NK-92 (cell line): ENCODE data around the gene MAP1LC3A.

Source experiments
- DNase-seq: peaks from one replicate; lab custom pipeline; 2025; ENCODE audit not compliant: unreplicated experiment; lab: John Stamatoyannopoulos, UW

Gene MAP1LC3A

DNA sequence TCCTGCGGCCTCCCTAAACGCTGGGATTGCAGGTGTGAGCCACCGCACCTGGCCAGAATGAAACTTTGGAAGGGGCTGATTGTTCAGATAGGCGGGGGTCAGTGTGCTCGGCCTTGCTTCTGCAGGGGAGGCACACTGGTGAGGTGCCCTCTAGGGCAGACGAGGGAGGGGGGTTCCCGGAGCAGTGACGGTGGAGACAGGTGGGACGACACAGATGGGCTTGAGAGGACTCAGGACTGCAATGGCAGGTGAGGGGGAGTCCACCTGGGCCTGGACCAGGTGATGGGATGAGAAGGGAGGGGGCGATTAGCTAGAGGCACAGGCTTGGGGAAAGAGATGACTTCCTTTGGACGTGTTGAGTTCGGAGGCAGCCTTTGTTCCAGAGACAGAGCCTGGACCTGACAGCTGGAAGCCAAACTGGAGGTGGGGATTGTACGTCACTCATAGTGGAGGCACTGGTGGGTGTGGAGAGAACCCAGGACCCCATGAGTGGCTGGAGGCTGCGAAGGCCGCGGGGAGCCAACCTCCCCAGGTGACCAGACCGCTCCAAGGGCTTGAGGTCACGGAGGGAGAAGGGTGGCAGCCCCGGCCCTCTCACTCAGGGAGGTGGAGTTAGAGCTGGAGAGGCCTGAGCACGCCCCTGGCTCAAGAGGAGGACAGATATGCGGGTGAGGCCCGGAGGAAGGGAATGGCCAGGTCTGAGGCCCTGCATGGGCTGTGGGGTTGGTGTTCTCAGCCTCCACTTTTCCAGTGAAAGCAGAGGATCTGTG is 10.5 kb upstream of the MAP1LC3A start:
- DNase-seq, result no peak

- DNase-seq, result no peak
These were observed 9.1 kb upstream of the MAP1LC3A start for GRCh38 chr20:34549291-34549928.

DNA sequence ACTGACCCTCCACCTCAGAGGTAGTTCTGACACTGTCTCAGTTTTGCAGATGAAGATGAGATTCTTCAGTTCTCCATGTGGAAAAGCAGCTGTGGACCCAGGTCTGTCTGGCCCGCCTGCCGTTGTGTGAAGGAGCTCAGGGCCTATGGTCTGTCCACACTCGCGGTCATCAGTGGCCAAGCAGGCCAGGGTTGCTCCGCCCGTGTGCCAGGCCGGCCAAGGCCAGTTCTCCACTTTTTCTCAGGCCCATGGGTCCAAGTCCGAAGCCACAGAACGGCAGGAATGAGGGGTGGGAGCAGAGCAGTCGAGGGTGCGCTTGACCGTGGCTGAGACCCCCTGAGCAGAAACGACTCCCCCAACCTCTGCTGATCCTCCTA is 8.6 kb upstream of the MAP1LC3A start:
- no peak for DNase-seq

DNA sequence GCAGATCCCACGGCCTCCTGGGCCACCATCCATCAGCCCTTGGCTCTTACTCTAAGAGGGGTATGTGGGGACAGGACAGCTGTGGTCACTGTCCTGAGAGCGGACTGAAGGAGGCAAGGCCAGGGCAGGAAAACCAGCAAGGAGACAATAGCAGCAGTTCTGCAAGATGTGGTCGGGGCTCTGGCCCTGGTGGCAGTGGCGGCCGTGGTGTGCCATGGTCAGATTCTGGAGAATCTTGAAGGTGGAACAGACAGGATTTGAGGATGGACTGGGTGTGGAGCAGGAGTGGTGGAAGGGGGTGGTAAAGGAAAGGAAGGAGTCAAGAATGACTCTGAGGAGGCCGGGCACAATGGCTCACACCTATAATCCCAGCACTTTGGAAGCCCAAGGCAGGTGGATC is 5.9 kb upstream of the MAP1LC3A start:
- no peak for DNase-seq

DNA sequence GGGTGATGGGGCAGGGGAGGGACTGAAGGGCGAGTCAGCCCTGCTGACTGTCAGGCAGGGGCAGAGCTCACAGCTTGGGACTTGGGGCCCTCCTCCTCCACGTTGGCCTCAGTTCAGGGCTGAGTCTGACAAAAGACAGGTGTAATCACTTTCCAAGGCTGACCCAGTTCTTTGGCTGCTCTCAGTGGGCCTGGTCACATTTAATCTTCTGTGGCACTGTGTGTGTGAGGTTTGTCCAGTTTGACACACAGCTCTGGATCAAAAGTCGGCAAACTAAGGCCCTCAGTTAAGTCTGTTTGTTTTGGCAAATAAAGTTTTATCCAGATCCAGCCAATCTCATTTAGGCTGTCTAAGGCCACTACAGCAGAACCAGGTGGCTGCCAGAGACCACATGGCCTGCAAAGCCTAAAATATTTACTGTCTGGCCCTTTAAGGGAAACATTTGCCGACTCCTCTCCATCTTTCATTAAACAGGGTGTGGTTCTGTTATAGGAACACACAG is 5.1 kb upstream of the MAP1LC3A start:
- no peak for DNase-seq

DNA sequence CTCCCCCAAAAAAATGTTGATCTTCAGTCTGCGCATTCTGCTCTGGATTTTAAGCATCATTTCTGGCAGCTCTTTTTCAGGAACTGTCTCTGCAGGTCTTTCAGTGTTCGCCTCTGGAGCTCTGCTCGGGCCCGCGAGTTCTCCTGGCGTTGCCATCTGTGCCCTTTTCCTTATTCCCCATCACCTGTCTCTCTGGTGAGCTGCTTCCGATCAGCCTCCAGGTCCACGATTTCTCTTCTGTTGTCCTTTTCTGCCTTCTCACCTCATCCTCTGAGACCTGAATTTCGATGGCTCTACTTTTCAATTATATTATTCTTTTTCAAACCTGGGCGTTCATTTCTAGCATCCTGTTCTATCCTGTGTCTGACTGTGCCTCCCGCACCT is 590 bp upstream of the MAP1LC3A start:
- no peak for DNase-seq

- DNase-seq, result no peak
These were observed 1.0 kb downstream of the MAP1LC3A start for GRCh38 chr20:34559311-34560140.

DNA sequence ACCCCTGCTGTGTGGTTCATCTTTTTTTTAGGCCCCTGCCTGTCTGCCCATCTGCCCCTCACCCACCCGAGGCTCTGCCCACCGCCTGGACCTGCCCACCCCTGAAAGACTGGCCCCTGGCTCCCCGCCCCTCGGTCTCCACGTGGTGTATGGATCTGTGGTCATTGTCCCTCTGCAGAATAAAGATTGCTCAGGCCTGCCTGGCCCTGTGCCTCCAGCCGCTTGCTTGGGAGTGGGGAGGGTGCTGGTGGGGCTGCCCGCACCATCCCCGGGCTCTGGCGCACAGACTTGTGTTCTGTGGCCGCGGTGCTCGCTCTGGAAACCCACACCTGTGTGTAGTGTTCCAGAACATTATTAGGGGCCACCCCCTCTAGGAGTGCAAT is 1.6 kb downstream of the MAP1LC3A start:
- no peak for DNase-seq

- no peak for DNase-seq
These were observed 2.1 kb downstream of the MAP1LC3A start for GRCh38 chr20:34560614-34561013.

GRCh38 chr20:34561661-34562060 is 3.1 kb downstream of the MAP1LC3A start:
- DNase-seq, result no peak

DNA sequence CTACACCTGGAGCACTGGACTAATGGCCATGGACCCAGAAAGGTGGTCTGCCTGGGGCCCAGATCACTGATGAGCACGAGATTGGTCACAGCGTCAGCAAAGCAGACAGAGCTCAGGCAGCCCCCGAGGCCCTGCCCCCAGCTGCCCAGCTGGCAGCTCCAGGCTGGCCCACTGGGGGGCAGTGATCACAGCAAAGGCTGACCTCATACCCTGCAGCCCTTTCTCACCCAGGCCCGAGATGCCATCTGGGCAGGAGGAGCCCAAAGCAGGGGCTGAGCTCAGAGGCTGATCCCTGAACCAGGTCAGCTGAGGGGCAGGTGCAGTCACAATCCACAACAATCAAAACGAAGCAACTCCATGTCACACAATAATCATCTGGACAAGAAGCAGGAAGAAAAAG is 4.1 kb downstream of the MAP1LC3A start:
- no peak for DNase-seq

GRCh38 chr20:34564833-34565232 is 6.3 kb downstream of the MAP1LC3A start:
- no peak for DNase-seq

DNA sequence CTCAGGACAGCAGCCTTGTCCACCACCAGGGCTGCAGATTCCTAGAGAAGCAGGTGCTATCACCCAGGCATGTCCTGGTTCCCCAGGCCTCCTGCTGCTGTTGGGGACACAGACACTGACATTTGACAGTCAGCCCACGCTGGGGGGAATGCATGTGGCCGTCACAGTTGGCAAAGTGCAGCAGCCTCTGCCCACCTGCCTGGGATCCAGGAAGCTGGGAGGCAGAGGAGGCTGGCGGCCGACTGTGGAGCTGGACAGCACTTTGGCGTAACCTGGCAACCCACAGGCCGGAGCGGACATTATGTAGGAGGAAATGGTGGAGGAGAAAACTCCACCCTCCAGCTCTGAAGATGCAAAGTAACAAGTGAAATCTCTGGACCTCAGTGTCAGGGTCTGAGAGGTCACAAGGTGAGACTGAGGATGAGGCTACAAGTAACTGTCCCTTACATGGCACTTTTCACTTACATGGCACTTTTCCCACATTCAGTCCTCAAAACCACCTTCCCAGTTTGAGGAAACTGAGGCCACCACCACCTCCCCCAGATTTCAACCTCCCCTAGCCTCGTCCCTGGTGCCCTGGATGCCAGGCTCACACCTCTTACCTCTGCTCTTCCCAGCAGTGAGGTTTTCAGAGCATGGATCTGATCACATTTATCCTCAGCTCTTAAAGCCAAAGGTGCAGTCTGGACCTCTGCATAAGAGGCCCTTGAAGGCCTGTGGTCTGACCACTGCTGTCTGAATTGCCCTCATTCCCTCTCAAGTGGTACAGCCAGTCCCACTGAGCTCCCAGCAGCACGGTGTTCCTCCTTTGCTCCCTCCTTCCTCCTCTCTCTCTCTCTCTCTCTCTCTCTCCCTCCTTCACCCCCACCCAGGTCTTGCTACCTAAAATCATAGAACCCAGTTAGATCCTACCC is 8.7 kb downstream of the MAP1LC3A start:
- no peak for DNase-seq

DNA sequence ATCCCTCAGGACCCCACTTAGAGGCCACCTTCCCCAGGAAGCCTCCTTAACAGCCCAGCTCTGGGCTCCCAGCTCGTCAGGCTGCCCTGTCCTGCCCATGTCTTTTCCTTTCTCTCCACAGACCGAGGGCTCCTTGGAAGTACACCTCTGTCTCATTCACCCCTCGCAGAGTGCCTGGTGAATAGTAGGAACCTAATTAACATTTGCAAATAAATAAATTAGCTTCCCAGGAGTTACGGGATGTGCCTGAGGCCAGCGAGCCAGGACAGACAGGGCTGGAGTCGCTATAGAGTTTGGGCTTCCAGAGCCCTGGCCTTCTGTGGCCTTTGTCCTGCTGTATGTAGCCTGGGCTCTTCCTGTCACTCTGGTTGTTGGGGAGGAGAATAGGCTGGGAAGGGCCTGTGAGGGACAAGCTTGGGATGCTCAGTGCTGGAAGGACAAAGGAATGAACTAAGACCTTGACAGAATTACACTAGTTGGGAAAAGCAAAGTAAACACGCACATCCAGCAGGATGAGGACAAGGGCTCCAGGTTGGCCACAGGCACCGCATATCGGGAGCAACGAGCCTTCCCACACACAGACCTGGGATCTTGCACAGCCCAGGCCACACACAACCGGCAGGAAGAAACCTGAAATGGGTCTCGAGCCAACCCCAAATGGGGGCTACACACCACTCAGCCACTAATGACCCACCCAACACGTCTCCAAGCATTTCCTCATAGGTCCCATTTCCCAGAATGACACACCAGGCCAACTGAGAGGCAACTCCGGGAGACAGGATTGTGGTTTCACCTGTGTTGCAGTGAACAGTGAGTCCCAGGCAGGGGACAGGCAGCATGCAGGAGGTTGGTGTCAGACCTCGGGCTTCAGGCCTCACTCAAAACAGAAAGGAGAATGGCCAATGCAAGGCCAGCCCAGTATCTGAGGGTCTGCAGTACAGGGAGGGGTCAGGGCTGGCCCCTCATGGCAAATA is 9.7 kb downstream of the MAP1LC3A start:
- DNase-seq, result no peak

DNA sequence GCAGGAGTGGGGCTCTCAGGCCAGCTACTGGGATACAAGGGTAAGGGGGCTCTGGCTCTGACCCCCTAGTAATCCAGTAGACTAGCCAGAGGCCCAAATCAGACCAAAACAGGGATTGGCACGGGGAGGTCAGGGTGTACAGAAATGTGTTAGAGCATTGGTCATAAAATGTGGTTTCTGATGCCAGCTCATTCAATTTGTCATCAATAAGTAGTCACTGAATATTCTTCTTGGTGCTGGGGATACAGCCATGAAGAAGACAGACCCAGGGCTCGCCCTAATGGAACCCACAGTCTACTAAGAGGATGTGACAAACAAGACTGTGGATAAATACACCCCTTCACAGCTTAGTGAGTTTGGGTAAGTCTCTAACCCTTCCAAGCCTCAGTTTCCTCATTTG is 11.1 kb downstream of the MAP1LC3A start:
- no peak for DNase-seq

- DNase-seq, result no peak
These were observed 12.4 kb downstream of the MAP1LC3A start for GRCh38 chr20:34570859-34571306.

DNA sequence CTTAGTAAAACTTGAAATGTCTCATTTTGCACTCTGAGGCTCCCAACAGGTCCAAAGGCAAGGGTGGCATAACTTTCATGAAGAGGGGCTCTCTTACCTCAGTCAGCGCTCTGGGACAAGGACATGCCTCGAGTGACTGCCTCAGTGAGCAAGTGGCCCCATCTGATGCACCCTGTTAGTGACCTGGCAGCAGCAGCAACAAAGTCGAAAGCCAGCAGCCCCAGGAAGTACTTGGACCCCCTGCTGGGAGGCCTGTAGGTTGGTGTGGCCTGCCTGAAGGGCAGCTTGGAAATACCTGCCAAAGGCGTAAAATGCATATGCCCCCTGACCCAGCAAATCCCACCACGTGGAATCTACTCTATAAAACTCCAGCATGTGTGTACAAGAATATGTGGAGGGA is 13.2 kb downstream of the MAP1LC3A start:
- no peak for DNase-seq

GRCh38 chr20:34573541-34574300 is 15.2 kb downstream of the MAP1LC3A start:
- no peak for DNase-seq

DNA sequence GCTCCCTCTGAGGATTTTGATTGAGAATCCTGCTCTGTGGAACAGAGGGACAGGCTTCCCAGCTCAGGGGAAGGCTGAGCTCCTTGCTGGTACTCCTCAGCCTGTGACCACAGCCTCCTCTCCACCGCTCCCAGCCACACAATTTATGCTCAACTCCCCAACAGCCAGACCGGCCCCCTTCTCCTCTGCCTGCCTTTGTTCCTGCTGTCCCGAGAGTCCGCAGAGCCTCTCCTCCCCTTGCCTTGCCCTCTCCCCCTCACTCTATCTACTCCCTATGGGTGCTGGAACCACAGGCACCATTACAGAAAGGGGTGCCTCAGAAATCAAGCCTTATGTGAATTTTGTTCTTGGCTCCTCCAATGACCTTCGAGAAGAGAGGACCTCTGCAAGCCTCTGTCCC is 15.9 kb downstream of the MAP1LC3A start:
- DNase-seq, result no peak
